GM15510 (cell line): ENCODE measurements around the gene MCU.

Experiments
- POLR2A ChIP-seq: IDR thresholded peaks from 3 replicates; pipeline ENCODE4 v1.6.1; 2011; ENCODE audit warnings: borderline replicate concordance; ENCODE audit not compliant: insufficient read length; ENCODE audit errors: extremely low read depth

Gene MCU

DNA sequence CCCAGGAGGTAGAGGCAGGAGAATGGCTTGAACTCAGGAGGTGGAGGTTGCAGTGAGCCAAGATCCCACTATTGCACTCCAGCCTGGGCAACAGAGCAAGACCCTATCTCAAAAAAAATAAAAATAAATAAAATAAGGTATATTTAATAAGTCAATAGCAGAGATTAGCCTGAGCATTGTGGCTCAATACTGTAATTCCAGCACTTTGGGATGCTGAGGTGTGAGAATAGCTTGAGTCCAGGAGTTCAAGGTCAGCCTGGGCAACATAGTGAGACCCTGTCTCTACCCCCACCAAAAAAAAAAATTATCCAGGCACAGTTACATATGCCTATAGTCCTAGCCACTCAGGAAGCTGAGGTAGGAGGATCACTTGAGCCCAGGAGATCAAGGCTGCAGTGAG is 163.2 kb downstream of the MCU start:
- TF ChIP-seq POLR2A, result no peak

DNA sequence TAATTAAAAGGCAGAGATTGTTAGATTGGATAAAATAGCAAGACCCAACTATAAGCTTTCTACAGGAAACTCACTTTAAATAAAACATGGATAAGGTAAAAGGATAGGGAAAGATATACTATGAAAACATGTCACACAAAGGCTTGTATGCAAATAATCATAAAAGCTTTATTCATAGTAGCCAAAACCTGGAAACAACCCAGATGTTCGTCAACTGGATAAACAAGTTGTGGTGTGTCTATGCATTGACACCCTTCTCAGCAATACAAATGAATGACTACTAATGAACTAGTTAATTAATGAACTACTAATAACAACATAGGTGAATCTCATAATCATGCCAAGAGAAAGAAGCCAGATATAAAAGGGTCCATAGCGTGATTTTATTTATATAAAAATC is 163.8 kb downstream of the MCU start:
- TF ChIP-seq POLR2A, result no peak

GRCh38 chr10:72858067-72858466 is 166.1 kb downstream of the MCU start:
- no peak for TF ChIP-seq POLR2A

DNA sequence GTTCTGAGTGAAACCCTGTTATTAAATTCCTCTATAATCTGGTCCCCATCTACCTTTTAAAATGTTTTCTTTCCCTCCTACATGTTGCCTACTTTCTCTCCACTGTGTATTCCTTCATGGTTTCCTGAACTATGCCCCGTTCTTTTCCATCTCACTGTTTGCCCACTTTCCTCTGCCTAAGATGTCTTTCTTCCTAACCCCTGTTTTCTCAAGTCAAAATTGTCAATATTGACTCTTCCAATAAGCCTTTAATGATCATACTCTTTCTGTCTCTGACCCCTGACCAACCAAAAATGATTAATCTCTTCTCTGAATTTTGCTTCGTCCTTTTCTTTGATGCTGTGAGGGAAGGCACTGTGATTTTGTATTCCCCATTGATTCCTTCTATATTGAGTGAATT is 171.0 kb downstream of the MCU start:
- no peak for TF ChIP-seq POLR2A

DNA sequence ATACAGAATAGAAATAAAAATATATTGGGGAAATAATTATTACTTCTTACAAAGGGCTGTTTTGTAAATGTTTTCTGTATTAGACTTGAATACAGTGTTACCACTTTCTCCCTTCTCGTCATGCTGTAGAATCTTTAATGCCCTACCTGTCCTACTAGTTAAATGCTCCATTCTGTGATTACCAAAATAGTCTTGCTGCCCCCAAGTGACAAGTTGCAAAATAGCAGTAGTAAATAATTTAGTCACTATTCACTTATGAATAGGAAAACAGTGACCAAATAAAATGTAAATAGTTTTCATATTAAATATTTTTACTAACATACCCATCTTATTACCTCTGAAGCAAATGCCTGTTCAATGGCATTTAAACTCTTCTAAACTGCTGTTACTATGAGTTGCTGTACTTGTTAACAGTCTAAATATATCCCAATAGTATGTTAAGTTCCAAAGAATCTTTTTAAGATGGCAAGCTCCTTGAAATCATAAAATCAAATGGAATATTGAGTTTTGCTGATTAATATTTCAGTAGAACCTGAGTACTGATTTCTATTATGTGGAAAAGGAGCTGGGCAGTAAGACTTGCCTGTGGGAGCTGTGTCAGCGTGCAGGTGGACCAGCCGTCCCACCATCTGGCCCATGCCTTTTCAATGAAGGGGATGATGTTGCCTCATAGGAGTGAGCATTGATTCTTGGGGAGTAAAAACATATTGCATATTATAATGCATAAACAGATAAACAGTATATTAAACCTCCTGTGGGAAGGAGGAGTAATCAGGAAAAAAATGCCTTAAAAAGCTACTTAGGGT is 183.5 kb downstream of the MCU start:
- no peak for TF ChIP-seq POLR2A

- TF ChIP-seq POLR2A, result no peak
Observed at GRCh38 chr10:72879245-72879644, 187.3 kb downstream of the MCU start.

GRCh38 chr10:72881291-72881690 is 189.3 kb downstream of the MCU start:
- TF ChIP-seq POLR2A, result no peak

- no peak for TF ChIP-seq POLR2A
Observed at GRCh38 chr10:72883861-72884260, 191.9 kb downstream of the MCU start.

DNA sequence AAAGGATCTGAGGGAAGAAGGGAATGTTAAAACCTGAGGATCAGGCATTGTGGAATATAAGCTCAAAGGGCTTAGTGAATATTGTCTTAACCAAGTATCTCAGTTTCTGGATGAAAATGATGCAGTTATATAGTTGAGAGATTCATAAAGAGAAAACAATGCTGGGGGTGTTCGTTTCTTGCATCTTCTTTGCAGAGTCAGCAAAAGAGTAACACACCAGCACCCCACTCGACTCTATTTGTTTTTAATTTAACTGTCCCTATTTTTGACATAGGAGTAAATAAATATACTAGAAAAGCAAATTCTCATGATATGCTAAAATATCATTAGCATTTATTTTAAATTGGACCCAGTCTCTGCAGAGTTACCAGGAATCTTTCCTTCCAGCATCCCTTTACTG is 194.0 kb downstream of the MCU start:
- no peak for TF ChIP-seq POLR2A

GRCh38 chr10:72886621-72887020 is 194.7 kb downstream of the MCU start:
- no peak for TF ChIP-seq POLR2A

GRCh38 chr10:72887043-72887442 is 195.1 kb downstream of the MCU start:
- no peak for TF ChIP-seq POLR2A

DNA sequence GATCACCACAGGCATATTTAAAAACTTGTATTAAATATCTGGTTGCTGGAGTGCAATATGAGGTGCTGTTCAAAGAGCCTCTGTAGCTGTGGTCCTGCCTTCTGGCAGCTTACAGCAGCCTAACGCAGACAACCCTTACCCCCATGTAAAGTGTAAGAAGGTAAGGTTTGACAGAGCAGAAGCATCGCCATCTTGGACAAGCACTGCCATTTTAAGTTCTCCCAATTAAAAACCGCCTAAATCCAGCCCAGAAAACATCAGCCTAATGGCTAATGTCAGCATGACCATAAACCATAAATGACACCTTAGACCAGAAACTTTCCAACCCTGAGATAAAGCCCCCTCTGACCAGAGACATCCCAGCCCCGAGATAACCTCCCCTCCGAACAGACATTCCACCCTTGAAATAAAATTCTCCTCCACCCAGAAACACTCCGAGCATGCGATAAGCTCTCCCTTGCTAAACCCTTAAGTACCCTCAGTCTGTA is 196.3 kb downstream of the MCU start:
- TF ChIP-seq POLR2A, result no peak

DNA sequence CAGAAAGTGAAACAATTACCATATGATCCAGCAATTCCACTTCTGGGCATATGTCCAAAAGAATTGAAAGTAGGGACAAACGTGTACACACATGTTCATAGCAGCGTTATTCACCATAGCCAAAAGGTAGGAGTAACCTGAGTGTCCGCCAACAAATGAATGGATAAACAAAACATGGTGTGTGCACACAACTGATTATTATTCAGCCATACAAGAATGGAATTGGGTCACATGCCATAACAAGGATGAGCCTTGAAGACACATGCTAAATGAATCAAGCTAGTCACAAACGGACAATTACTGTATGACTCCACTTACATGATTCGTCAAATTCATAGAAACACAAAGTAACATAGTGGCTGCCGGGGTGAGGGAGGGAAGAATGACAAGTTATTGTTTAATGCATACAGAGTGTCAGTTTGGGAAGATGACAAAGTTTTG is 197.5 kb downstream of the MCU start:
- TF ChIP-seq POLR2A, result no peak

GRCh38 chr10:72890086-72890485 is 198.1 kb downstream of the MCU start:
- no peak for TF ChIP-seq POLR2A

DNA sequence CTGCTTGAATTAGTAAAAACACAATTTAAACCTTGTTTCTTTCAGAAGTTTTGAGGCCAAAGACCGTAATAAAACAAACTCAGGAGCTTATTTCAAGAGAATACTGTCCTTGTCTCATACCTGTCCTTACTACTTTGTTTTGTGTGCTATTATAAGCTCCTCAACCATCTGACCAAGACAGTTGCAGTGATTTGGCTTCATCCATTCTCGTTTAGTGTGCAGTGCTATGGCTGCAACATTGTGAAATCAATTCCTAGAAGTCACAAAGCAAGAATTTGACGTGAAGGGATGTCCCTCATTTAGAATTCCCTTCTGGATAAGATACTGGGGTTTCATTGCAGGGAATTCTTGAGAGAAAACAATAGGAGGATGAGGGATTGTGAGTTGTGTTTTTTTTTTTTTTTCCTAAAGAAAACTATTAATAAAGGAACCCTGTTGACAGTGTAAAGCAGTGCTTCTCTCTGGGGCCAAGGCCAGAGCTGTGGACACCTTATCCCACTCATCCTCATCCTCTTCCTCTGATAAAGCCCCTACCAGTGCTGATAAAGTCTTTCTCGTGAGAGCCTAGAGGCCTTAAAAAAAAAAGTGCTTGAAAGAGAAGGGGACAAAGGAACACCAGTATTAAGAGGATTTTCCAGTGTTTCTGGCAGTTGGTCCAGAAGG is 201.3 kb downstream of the MCU start, which contains the start of gene OIT3:
TSS of gene OIT3 (plus strand) at position 604 of the 663 bp plus-strand sequence. CDS start 60 bp downstream, outside the sequence.
- TF ChIP-seq POLR2A, result no peak
